ENCODE data around the gene DCPS.

DNA sequence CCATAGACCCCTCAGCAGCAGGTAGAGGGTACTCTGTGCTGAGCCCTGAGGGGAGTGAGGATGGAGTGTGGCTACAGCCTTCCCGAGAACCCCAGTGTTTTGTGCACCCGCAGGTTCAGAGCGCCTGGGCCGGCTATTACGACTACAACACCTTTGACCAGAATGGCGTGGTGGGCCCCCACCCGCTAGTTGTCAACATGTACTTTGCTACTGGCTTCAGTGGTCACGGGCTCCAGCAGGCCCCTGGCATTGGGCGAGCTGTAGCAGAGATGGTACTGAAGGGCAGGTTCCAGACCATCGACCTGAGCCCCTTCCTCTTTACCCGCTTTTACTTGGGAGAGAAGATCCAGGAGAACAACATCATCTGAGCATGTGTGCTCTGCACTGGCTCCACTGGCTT, 26.5 kb upstream of the DCPS start:
- TF ChIP-seq, protein P1, sequence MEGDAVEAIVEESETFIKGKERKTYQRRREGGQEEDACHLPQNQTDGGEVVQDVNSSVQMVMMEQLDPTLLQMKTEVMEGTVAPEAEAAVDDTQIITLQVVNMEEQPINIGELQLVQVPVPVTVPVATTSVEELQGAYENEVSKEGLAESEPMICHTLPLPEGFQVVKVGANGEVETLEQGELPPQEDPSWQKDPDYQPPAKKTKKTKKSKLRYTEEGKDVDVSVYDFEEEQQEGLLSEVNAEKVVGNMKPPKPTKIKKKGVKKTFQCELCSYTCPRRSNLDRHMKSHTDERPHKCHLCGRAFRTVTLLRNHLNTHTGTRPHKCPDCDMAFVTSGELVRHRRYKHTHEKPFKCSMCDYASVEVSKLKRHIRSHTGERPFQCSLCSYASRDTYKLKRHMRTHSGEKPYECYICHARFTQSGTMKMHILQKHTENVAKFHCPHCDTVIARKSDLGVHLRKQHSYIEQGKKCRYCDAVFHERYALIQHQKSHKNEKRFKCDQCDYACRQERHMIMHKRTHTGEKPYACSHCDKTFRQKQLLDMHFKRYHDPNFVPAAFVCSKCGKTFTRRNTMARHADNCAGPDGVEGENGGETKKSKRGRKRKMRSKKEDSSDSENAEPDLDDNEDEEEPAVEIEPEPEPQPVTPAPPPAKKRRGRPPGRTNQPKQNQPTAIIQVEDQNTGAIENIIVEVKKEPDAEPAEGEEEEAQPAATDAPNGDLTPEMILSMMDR (IDR thresholded peaks at IDR 0.05): no peak
- no peak for TF ChIP-seq POLR2A (IDR thresholded peaks at IDR 0.05)
